Measurements from ENCODE around the gene PSTPIP2.

- no peak for TF ChIP-seq CTCF (conservative IDR thresholded peaks at IDR 0.05; ENCODE audit: low read depth in 2 of 2)
- no peak for TF ChIP-seq CREB1 (CRISPR knock-in tag; IDR thresholded peaks at IDR 0.05; ENCODE audit: low read depth)
- no peak for TF ChIP-seq EZH2phosphoT487 (IDR thresholded peaks at IDR 0.05; ENCODE audit: unreplicated experiment)
- no peak for TF ChIP-seq POLR2AphosphoS5 (IDR thresholded peaks at IDR 0.05; ENCODE audit: low read depth)
- TF ChIP-seq EZH2 (IDR thresholded peaks at IDR 0.05; ENCODE audit: low read depth, unreplicated experiment) = no peak
- no peak for TF ChIP-seq STAT1 (IDR thresholded peaks at IDR 0.05; ENCODE audit: unreplicated experiment)
- TF ChIP-seq REST (IDR thresholded peaks at IDR 0.05; ENCODE audit: unreplicated experiment) = no peak
- TF ChIP-seq JUNB (IDR thresholded peaks at IDR 0.05; ENCODE audit: unreplicated experiment) = no peak
- no peak for TF ChIP-seq ETS1 (IDR thresholded peaks at IDR 0.05)
- no peak for TF ChIP-seq NANOG (IDR thresholded peaks at IDR 0.05; ENCODE audit: borderline replicate concordance)
- TF ChIP-seq, protein P1, sequence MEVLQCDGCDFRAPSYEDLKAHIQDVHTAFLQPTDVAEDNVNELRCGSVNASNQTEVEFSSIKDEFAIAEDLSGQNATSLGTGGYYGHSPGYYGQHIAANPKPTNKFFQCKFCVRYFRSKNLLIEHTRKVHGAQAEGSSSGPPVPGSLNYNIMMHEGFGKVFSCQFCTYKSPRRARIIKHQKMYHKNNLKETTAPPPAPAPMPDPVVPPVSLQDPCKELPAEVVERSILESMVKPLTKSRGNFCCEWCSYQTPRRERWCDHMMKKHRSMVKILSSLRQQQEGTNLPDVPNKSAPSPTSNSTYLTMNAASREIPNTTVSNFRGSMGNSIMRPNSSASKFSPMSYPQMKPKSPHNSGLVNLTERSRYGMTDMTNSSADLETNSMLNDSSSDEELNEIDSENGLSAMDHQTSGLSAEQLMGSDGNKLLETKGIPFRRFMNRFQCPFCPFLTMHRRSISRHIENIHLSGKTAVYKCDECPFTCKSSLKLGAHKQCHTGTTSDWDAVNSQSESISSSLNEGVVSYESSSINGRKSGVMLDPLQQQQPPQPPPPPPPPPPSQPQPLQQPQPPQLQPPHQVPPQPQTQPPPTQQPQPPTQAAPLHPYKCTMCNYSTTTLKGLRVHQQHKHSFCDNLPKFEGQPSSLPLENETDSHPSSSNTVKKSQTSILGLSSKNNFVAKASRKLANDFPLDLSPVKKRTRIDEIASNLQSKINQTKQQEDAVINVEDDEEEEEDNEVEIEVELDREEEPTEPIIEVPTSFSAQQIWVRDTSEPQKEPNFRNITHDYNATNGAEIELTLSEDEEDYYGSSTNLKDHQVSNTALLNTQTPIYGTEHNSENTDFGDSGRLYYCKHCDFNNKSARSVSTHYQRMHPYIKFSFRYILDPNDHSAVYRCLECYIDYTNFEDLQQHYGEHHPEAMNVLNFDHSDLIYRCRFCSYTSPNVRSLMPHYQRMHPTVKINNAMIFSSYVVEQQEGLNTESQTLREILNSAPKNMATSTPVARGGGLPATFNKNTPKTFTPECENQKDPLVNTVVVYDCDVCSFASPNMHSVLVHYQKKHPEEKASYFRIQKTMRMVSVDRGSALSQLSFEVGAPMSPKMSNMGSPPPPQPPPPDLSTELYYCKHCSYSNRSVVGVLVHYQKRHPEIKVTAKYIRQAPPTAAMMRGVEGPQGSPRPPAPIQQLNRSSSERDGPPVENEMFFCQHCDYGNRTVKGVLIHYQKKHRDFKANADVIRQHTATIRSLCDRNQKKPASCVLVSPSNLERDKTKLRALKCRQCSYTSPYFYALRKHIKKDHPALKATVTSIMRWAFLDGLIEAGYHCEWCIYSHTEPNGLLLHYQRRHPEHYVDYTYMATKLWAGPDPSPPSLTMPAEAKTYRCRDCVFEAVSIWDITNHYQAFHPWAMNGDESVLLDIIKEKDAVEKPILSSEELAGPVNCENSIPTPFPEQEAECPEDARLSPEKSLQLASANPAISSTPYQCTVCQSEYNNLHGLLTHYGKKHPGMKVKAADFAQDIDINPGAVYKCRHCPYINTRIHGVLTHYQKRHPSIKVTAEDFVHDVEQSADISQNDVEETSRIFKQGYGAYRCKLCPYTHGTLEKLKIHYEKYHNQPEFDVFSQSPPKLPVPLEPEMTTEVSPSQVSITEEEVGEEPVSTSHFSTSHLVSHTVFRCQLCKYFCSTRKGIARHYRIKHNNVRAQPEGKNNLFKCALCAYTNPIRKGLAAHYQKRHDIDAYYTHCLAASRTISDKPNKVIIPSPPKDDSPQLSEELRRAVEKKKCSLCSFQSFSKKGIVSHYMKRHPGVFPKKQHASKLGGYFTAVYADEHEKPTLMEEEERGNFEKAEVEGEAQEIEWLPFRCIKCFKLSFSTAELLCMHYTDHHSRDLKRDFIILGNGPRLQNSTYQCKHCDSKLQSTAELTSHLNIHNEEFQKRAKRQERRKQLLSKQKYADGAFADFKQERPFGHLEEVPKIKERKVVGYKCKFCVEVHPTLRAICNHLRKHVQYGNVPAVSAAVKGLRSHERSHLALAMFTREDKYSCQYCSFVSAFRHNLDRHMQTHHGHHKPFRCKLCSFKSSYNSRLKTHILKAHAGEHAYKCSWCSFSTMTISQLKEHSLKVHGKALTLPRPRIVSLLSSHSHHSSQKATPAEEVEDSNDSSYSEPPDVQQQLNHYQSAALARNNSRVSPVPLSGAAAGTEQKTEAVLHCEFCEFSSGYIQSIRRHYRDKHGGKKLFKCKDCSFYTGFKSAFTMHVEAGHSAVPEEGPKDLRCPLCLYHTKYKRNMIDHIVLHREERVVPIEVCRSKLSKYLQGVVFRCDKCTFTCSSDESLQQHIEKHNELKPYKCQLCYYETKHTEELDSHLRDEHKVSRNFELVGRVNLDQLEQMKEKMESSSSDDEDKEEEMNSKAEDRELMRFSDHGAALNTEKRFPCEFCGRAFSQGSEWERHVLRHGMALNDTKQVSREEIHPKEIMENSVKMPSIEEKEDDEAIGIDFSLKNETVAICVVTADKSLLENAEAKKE (CRISPR knock-in tag; IDR thresholded peaks at IDR 0.05) = no peak
- TF ChIP-seq ZNF331 (CRISPR knock-in tag; IDR thresholded peaks at IDR 0.05; ENCODE audit: low read depth) = no peak
- TF ChIP-seq ZNF114 (CRISPR knock-in tag; IDR thresholded peaks at IDR 0.05) = no peak
These were observed 113.3 kb downstream of the PSTPIP2 start for GRCh38 chr18:45958730-45959129.
